Activated CD8-positive, alpha-beta memory T cell treated with anti-CD3 and anti-CD28 coated beads for 48 hours (primary cell): ENCODE results near the gene TTC28.
"Not testable (repeated sequence)": the region's sequence is repeated elsewhere in the genome, so short reads cannot be mapped to it uniquely, and the experiment has no call there.

ENCODE experiments used
- DNase-seq, 3 experiments: peaks; one replicate each; pipeline ENCODE4 v3.0.0-alpha.2; 2020; ENCODE audit warnings: low read depth in 2 of 3, low spot score in 2 of 3

The TTC28 gene

GRCh38 chr22:28604966-28605761 is 74.5 kb downstream of the TTC28 start:
- no peak for DNase-seq

- DNase-seq, result no peak
Observed at GRCh38 chr22:28601915-28602314, 77.7 kb downstream of the TTC28 start.

GRCh38 chr22:28600546-28601143 is 79.0 kb downstream of the TTC28 start:
- DNase-seq, result no peak

- no peak for DNase-seq
Observed at GRCh38 chr22:28599693-28600092, 79.9 kb downstream of the TTC28 start.

GRCh38 chr22:28597665-28598064 is 82.0 kb downstream of the TTC28 start:
- no peak for DNase-seq

GRCh38 chr22:28594797-28595462 is 84.7 kb downstream of the TTC28 start:
- no peak for DNase-seq

- no peak for DNase-seq
Observed at GRCh38 chr22:28594076-28594796, 85.4 kb downstream of the TTC28 start.

- no peak for DNase-seq
Observed at GRCh38 chr22:28593299-28593698, 86.3 kb downstream of the TTC28 start.

- DNase-seq, result no peak
Observed at GRCh38 chr22:28589102-28589750, 90.4 kb downstream of the TTC28 start.

- DNase-seq, result no peak
Observed at GRCh38 chr22:28585324-28585723, 94.3 kb downstream of the TTC28 start.

GRCh38 chr22:28582806-28583205 is 96.8 kb downstream of the TTC28 start:
- no peak for DNase-seq

GRCh38 chr22:28581016-28581415 is 98.6 kb downstream of the TTC28 start:
- DNase-seq, result no peak

GRCh38 chr22:28576162-28576561 is 103.5 kb downstream of the TTC28 start:
- no peak for DNase-seq

GRCh38 chr22:28574159-28574788 is 105.4 kb downstream of the TTC28 start:
- DNase-seq, result no peak

GRCh38 chr22:28570696-28571373 is 108.8 kb downstream of the TTC28 start:
- no peak for DNase-seq

GRCh38 chr22:28568974-28569373 is 110.7 kb downstream of the TTC28 start:
- not testable (repeated sequence) for DNase-seq

- no peak for DNase-seq
Observed at GRCh38 chr22:28568099-28568498, 111.5 kb downstream of the TTC28 start.

- not testable (repeated sequence) for DNase-seq
Observed at GRCh38 chr22:28566920-28567499, 112.6 kb downstream of the TTC28 start.

- DNase-seq, result no peak
Observed at GRCh38 chr22:28563636-28564035, 116.0 kb downstream of the TTC28 start.

- no peak for DNase-seq
Observed at GRCh38 chr22:28562324-28562723, 117.3 kb downstream of the TTC28 start.
